K562 (cell line): ENCODE data around the gene TIMM17B. TPM values are rescaled to one million over a fixed set of nuclear protein-coding genes. Genes with fewer than 3 reads are reported as not detected.

Experiments
- ZNF224 ChIP-seq: sonication (generic); formaldehyde crosslinking; IDR thresholded peaks from 2 replicates; pipeline ENCODE4 v1.8.0; 2022; ENCODE audit warnings: mild to moderate bottlenecking, missing genetic modification reagents
- polyA plus RNA-seq, 8 experiments: library from polyadenylated mRNA; depleted of rRNA in 4 of 8; stranded (reverse) in 5 of 8; unstranded in 3 of 8; fragments of >200 nt; fragmentation: Nextera tagmentation in 2 of 8; fragmentation: Illumina TruSeq in 1 of 8; extraction: Ambion mirVana in 2 of 8; extraction: Trizol in 1 of 8; gene quantifications; 2 replicates each; pipeline versions ENCODE4 v1.2.1 to v1.2.3, GENCODE V29; 2011 to 2014; ENCODE audit warnings: inconsistent platforms in 1 of 8, missing spikeins in 1 of 8
- total RNA-seq, 7 experiments: library from RNA; depleted of rRNA in 6 of 7; stranded (reverse); fragments of >200 nt in 6 of 7; fragmentation: Illumina TruSeq in 2 of 7; extraction: Trizol in 2 of 7; gene quantifications; 2 replicates each; pipeline versions ENCODE4 v1.2.1 to v1.2.3, GENCODE V29; 2011 to 2021; ENCODE audit warnings: low replicate concordance in 1 of 7
- TF ChIP-seq, protein P1 (sequence below): fragments of 450-650 bp; formaldehyde crosslinking; IDR thresholded peaks from 2 replicates; pipeline ENCODE4 v1.4.0; 2020; ENCODE audit warnings: mild to moderate bottlenecking, mixed read lengths
- TF ChIP-seq, protein P2 (sequence below): fragments of 450-650 bp; IDR thresholded peaks from 2 replicates; pipeline ENCODE4 v1.6.1; 2016; ENCODE audit warnings: mild to moderate bottlenecking
- TF ChIP-seq, protein P3 (sequence below): fragments of 250-450 bp; sonication (Bioruptor Pico); IDR thresholded peaks from 2 replicates; pipeline ENCODE4 v1.4.0; 2020; ENCODE audit warnings: borderline replicate concordance
- TF ChIP-seq, protein P4 (sequence below): fragments of 450-650 bp; IDR thresholded peaks from 2 replicates; pipeline ENCODE4 v1.6.1; 2017; ENCODE audit warnings: antibody characterized with exemption, mild to moderate bottlenecking
- TF ChIP-seq, protein P5 (sequence below): fragments of 250-450 bp; sonication (Bioruptor Pico); IDR thresholded peaks from 2 replicates; pipeline ENCODE4 v1.4.0; 2020; ENCODE audit warnings: mild to moderate bottlenecking, moderate library complexity, borderline replicate concordance
- TF ChIP-seq, protein P6 (sequence below): sonication (generic); formaldehyde crosslinking; IDR thresholded peaks from 2 replicates; pipeline ENCODE4 v1.8.0; 2022; ENCODE audit warnings: mild to moderate bottlenecking, missing genetic modification reagents, borderline replicate concordance

TIMM17B gene
- total and polyA plus RNA-seq, 9 of the 15 experiments (the other 6 are each of a cell fraction or from before 2014, with no cell fraction given), result 9.9 to 184 (median 115) TPM

DNA sequence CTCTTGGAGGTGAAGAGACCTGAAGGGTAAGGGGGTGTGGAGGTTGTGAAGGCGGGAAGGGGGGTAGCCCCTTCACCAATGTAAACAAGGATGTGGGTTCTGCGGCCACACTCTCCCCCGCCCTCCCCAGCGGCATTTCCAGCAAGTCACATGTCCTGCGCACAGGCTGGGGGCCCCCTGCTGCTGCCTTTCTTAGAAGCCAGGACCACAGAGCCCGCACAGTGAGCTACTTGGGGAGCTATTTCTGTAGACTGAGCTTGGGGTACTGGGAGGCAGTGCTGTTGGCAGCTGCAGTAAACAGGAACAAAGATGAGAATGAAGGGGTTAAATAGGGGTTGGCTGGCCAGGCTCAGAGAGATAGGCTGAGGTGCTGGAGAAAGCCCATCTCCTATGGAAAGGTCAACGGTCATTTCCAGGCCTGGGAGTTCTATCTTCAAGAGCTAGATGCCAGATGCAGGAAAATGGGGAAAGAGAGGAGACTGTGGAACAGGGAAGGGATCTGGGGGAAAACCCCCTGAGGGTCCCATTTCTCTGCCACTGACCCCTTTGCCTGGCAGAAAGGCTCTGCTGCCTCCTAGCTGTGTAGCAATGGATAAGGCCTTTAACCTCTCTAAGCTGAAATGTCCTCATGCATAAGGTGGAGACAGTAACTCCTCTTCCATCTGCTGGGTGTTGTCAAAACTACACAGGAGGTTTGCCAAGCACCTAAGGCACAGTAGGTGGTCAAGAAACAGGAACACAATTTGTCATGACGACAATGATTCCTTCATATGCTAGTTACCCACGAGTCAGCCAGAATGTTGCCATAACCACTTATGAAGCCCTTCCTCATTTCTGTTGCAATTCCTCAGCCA is 39.7 kb upstream of the TIMM17B start (continued):
- TF ChIP-seq, protein P1, sequence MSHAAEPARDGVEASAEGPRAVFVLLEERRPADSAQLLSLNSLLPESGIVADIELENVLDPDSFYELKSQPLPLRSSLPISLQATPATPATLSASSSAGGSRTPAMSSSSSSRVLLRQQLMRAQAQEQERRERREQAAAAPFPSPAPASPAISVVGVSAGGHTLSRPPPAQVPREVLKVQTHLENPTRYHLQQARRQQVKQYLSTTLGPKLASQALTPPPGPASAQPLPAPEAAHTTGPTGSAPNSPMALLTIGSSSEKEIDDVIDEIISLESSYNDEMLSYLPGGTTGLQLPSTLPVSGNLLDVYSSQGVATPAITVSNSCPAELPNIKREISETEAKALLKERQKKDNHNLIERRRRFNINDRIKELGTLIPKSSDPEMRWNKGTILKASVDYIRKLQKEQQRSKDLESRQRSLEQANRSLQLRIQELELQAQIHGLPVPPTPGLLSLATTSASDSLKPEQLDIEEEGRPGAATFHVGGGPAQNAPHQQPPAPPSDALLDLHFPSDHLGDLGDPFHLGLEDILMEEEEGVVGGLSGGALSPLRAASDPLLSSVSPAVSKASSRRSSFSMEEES (CRISPR knock-in tag), result peak; percentile 24
- TF ChIP-seq, protein P2, sequence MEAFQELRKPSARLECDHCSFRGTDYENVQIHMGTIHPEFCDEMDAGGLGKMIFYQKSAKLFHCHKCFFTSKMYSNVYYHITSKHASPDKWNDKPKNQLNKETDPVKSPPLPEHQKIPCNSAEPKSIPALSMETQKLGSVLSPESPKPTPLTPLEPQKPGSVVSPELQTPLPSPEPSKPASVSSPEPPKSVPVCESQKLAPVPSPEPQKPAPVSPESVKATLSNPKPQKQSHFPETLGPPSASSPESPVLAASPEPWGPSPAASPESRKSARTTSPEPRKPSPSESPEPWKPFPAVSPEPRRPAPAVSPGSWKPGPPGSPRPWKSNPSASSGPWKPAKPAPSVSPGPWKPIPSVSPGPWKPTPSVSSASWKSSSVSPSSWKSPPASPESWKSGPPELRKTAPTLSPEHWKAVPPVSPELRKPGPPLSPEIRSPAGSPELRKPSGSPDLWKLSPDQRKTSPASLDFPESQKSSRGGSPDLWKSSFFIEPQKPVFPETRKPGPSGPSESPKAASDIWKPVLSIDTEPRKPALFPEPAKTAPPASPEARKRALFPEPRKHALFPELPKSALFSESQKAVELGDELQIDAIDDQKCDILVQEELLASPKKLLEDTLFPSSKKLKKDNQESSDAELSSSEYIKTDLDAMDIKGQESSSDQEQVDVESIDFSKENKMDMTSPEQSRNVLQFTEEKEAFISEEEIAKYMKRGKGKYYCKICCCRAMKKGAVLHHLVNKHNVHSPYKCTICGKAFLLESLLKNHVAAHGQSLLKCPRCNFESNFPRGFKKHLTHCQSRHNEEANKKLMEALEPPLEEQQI, result no peak
- TF ChIP-seq, protein P3, sequence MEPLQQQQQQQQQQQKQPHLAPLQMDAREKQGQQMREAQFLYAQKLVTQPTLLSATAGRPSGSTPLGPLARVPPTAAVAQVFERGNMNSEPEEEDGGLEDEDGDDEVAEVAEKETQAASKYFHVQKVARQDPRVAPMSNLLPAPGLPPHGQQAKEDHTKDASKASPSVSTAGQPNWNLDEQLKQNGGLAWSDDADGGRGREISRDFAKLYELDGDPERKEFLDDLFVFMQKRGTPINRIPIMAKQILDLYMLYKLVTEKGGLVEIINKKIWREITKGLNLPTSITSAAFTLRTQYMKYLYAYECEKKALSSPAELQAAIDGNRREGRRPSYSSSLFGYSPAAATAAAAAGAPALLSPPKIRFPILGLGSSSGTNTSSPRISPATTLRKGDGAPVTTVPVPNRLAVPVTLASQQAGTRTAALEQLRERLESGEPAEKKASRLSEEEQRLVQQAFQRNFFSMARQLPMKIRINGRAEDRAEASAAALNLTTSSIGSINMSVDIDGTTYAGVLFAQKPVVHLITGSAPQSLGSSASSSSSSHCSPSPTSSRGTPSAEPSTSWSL (CRISPR knock-in tag), result no peak
- TF ChIP-seq, protein P4, sequence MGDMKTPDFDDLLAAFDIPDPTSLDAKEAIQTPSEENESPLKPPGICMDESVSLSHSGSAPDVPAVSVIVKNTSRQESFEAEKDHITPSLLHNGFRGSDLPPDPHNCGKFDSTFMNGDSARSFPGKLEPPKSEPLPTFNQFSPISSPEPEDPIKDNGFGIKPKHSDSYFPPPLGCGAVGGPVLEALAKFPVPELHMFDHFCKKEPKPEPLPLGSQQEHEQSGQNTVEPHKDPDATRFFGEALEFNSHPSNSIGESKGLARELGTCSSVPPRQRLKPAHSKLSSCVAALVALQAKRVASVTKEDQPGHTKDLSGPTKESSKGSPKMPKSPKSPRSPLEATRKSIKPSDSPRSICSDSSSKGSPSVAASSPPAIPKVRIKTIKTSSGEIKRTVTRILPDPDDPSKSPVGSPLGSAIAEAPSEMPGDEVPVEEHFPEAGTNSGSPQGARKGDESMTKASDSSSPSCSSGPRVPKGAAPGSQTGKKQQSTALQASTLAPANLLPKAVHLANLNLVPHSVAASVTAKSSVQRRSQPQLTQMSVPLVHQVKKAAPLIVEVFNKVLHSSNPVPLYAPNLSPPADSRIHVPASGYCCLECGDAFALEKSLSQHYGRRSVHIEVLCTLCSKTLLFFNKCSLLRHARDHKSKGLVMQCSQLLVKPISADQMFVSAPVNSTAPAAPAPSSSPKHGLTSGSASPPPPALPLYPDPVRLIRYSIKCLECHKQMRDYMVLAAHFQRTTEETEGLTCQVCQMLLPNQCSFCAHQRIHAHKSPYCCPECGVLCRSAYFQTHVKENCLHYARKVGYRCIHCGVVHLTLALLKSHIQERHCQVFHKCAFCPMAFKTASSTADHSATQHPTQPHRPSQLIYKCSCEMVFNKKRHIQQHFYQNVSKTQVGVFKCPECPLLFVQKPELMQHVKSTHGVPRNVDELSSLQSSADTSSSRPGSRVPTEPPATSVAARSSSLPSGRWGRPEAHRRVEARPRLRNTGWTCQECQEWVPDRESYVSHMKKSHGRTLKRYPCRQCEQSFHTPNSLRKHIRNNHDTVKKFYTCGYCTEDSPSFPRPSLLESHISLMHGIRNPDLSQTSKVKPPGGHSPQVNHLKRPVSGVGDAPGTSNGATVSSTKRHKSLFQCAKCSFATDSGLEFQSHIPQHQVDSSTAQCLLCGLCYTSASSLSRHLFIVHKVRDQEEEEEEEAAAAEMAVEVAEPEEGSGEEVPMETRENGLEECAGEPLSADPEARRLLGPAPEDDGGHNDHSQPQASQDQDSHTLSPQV, result peak; percentile 90
- TF ChIP-seq ZNF224 (CRISPR knock-in tag), result no peak
- TF ChIP-seq, protein P5, sequence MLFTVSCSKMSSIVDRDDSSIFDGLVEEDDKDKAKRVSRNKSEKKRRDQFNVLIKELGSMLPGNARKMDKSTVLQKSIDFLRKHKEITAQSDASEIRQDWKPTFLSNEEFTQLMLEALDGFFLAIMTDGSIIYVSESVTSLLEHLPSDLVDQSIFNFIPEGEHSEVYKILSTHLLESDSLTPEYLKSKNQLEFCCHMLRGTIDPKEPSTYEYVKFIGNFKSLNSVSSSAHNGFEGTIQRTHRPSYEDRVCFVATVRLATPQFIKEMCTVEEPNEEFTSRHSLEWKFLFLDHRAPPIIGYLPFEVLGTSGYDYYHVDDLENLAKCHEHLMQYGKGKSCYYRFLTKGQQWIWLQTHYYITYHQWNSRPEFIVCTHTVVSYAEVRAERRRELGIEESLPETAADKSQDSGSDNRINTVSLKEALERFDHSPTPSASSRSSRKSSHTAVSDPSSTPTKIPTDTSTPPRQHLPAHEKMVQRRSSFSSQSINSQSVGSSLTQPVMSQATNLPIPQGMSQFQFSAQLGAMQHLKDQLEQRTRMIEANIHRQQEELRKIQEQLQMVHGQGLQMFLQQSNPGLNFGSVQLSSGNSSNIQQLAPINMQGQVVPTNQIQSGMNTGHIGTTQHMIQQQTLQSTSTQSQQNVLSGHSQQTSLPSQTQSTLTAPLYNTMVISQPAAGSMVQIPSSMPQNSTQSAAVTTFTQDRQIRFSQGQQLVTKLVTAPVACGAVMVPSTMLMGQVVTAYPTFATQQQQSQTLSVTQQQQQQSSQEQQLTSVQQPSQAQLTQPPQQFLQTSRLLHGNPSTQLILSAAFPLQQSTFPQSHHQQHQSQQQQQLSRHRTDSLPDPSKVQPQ (CRISPR knock-in tag), result peak; percentile 55; the same call in 1 of the 2 replicates
- TF ChIP-seq, protein P6, sequence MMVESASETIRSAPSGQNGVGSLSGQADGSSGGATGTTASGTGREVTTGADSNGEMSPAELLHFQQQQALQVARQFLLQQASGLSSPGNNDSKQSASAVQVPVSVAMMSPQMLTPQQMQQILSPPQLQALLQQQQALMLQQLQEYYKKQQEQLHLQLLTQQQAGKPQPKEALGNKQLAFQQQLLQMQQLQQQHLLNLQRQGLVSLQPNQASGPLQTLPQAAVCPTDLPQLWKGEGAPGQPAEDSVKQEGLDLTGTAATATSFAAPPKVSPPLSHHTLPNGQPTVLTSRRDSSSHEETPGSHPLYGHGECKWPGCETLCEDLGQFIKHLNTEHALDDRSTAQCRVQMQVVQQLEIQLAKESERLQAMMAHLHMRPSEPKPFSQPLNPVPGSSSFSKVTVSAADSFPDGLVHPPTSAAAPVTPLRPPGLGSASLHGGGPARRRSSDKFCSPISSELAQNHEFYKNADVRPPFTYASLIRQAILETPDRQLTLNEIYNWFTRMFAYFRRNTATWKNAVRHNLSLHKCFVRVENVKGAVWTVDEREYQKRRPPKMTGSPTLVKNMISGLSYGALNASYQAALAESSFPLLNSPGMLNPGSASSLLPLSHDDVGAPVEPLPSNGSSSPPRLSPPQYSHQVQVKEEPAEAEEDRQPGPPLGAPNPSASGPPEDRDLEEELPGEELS (CRISPR knock-in tag), result peak; percentile 57; the same call in 1 of the 2 replicates
